Uterus (tissue), 2 donors: ENCODE data around the gene IRS1.

Source experiments
- CTCF ChIP-seq, 4 experiments: fragments of 200-600 bp in 2 of 4; fragments of 450-650 bp in 2 of 4; sonication (generic) in 2 of 4; IDR thresholded peaks; one replicate each; pipeline ENCODE4 v1.5.1; 2016 to 2019; ENCODE audit warnings: antibody characterized with exemption in 4 of 4, mild to moderate bottlenecking in 2 of 4, moderate library complexity in 1 of 4
- POLR2A ChIP-seq, 2 donors: fragments of 450-650 bp; IDR thresholded peaks; one replicate each; pipeline ENCODE4 v1.6.1; 2016; ENCODE audit warnings: antibody characterized with exemption in 2 of 2, mild to moderate bottlenecking in 1 of 2, moderate library complexity in 1 of 2

- no peak for TF ChIP-seq CTCF (IDR thresholded peaks at IDR 0.05)
- no peak for TF ChIP-seq POLR2A (IDR thresholded peaks at IDR 0.05)
Measured at GRCh38 chr2:226771067-226771466, 28.6 kb downstream of the IRS1 start.
